HepG2 (cell line): ENCODE results near the gene MT1G. TPM values are rescaled to one million over a fixed set of nuclear protein-coding genes. Genes with fewer than 3 reads are reported as not detected.

Source experiments
- ARNT2 ChIP-seq: sonication (generic); formaldehyde crosslinking; IDR thresholded peaks from 2 replicates; pipeline ENCODE4 v1.8.0; 2022; ENCODE audit warnings: mild to moderate bottlenecking, low read depth, missing genetic modification reagents, moderate library complexity
- DBP ChIP-seq: sonication (generic); formaldehyde crosslinking; IDR thresholded peaks from 2 replicates; pipeline ENCODE4 v1.4.0; 2020; ENCODE audit warnings: missing genetic modification reagents; ENCODE audit errors: not compliant biosample characterization
- DMAP1 ChIP-seq: IDR thresholded peaks from 2 replicates; pipeline ENCODE4 v1.6.1; 2016
- DR1 ChIP-seq: sonication (generic); formaldehyde crosslinking; IDR thresholded peaks from 2 replicates; pipeline ENCODE4 v1.8.0; 2021; ENCODE audit warnings: mild to moderate bottlenecking, missing genetic modification reagents, inconsistent platforms
- GLI4 ChIP-seq: sonication (generic); formaldehyde crosslinking; IDR thresholded peaks from 2 replicates; pipeline ENCODE4 v1.5.1; 2020; ENCODE audit warnings: missing genetic modification reagents, mild to moderate bottlenecking, moderate library complexity, borderline replicate concordance
- NRL ChIP-seq: sonication (generic); formaldehyde crosslinking; IDR thresholded peaks from 2 replicates; pipeline ENCODE4 v1.5.0; 2020; ENCODE audit warnings: missing genetic modification reagents, mild to moderate bottlenecking, moderate library complexity, borderline replicate concordance
- ZNF354B ChIP-seq: sonication (generic); formaldehyde crosslinking; IDR thresholded peaks from 2 replicates; pipeline ENCODE4 v1.8.0; 2022; ENCODE audit warnings: mild to moderate bottlenecking, missing genetic modification reagents
- ZNF362 ChIP-seq: sonication (generic); formaldehyde crosslinking; IDR thresholded peaks from 2 replicates; pipeline ENCODE4 v1.4.0; 2020; ENCODE audit warnings: missing genetic modification reagents, mild to moderate bottlenecking, borderline replicate concordance
- ZNF431 ChIP-seq: sonication (generic); formaldehyde crosslinking; IDR thresholded peaks from 2 replicates; pipeline ENCODE4 v1.9.0; 2022; ENCODE audit warnings: missing genetic modification reagents, low read depth, mild to moderate bottlenecking, borderline replicate concordance
- ZNF441 ChIP-seq: sonication (generic); formaldehyde crosslinking; IDR thresholded peaks from 2 replicates; pipeline ENCODE4 v1.7.0; 2021; ENCODE audit warnings: missing genetic modification reagents, borderline replicate concordance
- ZNF598 ChIP-seq: sonication (generic); formaldehyde crosslinking; IDR thresholded peaks from 2 replicates; pipeline ENCODE4 v1.5.1; 2020; ENCODE audit warnings: mild to moderate bottlenecking, missing genetic modification reagents, borderline replicate concordance
- ZNF7 ChIP-seq: IDR thresholded peaks from 2 replicates; pipeline ENCODE4 v1.6.1; 2016; ENCODE audit warnings: missing biosample characterization, missing genetic modification reagents
- ZNF768 ChIP-seq: sonication (generic); formaldehyde crosslinking; IDR thresholded peaks from 2 replicates; pipeline ENCODE4 v1.4.0; 2020; ENCODE audit warnings: missing genetic modification reagents
- polyA plus RNA-seq, 8 experiments: library from polyadenylated mRNA; depleted of rRNA in 3 of 8; stranded (reverse) in 7 of 8; unstranded in 1 of 8; fragments of >200 nt; fragmentation: Illumina TruSeq in 4 of 8; extraction: Trizol in 4 of 8; gene quantifications; 2 replicates each; pipeline versions ENCODE4 v1.2.1 to v1.2.3, GENCODE V29; 2011 to 2016; ENCODE audit warnings: low read depth in 4 of 8, missing spikeins in 1 of 8, mixed read lengths in 1 of 8; ENCODE audit not compliant: insufficient read depth in 1 of 8
- total RNA-seq, 5 experiments: library from RNA; depleted of rRNA; stranded (reverse); fragments of >200 nt; fragmentation: Illumina TruSeq; extraction: Trizol; gene quantifications; 2 replicates each; pipeline ENCODE4 v1.2.3, GENCODE V29; 2016; ENCODE audit warnings: low read depth in 1 of 5
- TF ChIP-seq, protein P1 (sequence below): IDR thresholded peaks from 2 replicates; pipeline ENCODE4 v1.6.1; 2016; ENCODE audit warnings: missing compliant biosample characterization, missing genetic modification reagents, borderline replicate concordance
- TF ChIP-seq, protein P2 (sequence below), 2 experiments: fragments of 450-650 bp in 1 of 2; sonication (generic) in 1 of 2; formaldehyde crosslinking in 1 of 2; IDR thresholded peaks; 2 replicates each; pipeline versions ENCODE4 v1.6.1 to v1.8.0; 2016 to 2022; ENCODE audit warnings: antibody characterized with exemption in 1 of 2, mild to moderate bottlenecking in 1 of 2, missing genetic modification reagents in 1 of 2

Gene MT1G
- total and polyA plus RNA-seq, 2 of the 13 experiments (the other 11 are each of a cell fraction or from before 2014, with no cell fraction given): 3.6 to 377 TPM

DNA sequence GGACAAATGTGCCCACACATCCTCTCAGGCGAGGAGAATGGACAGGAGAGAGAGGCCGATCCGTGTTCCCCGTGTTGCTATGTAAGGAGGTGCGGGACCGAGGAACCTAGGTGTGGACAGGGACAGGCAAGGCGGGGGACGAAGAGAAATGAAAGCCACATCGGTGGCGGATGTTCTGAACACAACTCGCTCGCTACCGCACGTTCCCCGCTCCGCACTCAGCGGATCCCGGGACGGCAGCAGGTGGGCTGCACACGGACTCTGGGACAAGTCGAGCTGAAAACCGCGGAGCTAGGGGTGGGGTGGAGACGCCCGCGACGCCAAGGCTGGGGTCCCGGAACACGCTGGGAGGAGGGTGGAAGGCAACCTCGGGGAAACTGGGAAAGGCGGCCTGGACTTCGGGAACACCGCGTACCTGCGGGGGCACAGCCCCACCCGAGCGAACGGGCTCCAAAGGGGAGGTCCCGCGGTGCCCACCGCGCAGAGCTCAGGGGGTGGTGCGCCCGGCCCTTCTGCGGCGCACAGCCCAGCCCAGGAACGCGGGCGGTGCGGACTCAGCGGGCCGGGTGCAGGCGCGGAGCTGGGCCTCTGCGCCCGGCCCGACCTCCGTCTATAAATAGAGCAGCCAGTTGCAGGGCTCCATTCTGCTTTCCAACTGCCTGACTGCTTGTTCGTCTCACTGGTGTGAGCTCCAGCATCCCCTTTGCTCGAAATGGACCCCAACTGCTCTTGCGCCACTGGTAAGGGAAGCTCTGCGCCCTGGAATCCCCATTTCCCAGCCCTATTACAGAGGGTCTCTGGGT, 42.5 kb downstream of the MT1G start, which contains the start of gene MT1E (continued):
- TF ChIP-seq, protein P1, sequence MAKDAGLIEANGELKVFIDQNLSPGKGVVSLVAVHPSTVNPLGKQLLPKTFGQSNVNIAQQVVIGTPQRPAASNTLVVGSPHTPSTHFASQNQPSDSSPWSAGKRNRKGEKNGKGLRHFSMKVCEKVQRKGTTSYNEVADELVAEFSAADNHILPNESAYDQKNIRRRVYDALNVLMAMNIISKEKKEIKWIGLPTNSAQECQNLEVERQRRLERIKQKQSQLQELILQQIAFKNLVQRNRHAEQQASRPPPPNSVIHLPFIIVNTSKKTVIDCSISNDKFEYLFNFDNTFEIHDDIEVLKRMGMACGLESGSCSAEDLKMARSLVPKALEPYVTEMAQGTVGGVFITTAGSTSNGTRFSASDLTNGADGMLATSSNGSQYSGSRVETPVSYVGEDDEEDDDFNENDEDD (CRISPR knock-in tag): peak; percentile 31; the same call in 1 of the 2 replicates
- TF ChIP-seq DBP: no peak
- TF ChIP-seq ARNT2 (CRISPR knock-in tag): peak; percentile 67; the same call in 1 of the 2 replicates
- peak; percentile 91; the same call in 1 of the 2 replicates for TF ChIP-seq NRL (CRISPR knock-in tag)
- TF ChIP-seq ZNF598: no peak
- 0 out of 2 replicates have a peak, but pooled peaks have one; percentile 64 for TF ChIP-seq ZNF354B (CRISPR knock-in tag)
- TF ChIP-seq, protein P2, sequence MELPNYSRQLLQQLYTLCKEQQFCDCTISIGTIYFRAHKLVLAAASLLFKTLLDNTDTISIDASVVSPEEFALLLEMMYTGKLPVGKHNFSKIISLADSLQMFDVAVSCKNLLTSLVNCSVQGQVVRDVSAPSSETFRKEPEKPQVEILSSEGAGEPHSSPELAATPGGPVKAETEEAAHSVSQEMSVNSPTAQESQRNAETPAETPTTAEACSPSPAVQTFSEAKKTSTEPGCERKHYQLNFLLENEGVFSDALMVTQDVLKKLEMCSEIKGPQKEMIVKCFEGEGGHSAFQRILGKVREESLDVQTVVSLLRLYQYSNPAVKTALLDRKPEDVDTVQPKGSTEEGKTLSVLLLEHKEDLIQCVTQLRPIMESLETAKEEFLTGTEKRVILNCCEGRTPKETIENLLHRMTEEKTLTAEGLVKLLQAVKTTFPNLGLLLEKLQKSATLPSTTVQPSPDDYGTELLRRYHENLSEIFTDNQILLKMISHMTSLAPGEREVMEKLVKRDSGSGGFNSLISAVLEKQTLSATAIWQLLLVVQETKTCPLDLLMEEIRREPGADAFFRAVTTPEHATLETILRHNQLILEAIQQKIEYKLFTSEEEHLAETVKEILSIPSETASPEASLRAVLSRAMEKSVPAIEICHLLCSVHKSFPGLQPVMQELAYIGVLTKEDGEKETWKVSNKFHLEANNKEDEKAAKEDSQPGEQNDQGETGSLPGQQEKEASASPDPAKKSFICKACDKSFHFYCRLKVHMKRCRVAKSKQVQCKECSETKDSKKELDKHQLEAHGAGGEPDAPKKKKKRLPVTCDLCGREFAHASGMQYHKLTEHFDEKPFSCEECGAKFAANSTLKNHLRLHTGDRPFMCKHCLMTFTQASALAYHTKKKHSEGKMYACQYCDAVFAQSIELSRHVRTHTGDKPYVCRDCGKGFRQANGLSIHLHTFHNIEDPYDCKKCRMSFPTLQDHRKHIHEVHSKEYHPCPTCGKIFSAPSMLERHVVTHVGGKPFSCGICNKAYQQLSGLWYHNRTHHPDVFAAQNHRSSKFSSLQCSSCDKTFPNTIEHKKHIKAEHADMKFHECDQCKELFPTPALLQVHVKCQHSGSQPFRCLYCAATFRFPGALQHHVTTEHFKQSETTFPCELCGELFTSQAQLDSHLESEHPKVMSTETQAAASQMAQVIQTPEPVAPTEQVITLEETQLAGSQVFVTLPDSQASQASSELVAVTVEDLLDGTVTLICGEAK (IDR thresholded peaks at IDR 0.05): no peak
- TF ChIP-seq, protein P2 (CRISPR knock-in tag; IDR thresholded peaks at IDR 0.05): 0 out of 2 replicates have a peak, but pooled peaks have one; percentile 22
- TF ChIP-seq ZNF7: peak; percentile 69; the same call in 1 of the 2 replicates
- peak; percentile 92 for TF ChIP-seq ZNF768
- 0 out of 2 replicates have a peak, but pooled peaks have one; percentile 48 for TF ChIP-seq GLI4 (CRISPR knock-in tag)
- TF ChIP-seq ZNF431 (CRISPR knock-in tag): 0 out of 2 replicates have a peak, but pooled peaks have one; percentile 60
- 0 out of 2 replicates have a peak, but pooled peaks have one; percentile 55 for TF ChIP-seq DR1 (CRISPR knock-in tag)
- peak; percentile 62; the same call in 1 of the 2 replicates for TF ChIP-seq DMAP1
- TF ChIP-seq ZNF362: 0 out of 2 replicates have a peak, but pooled peaks have one; percentile 17
- TF ChIP-seq ZNF441: 0 out of 2 replicates have a peak, but pooled peaks have one; percentile 11
